GM23338 (cell line): ENCODE results near the gene SZT2. TPM values are rescaled to one million over a fixed set of nuclear protein-coding genes. Genes with fewer than 3 reads are reported as not detected.

Source experiments
- ATAC-seq: fragments of 200-7000 bp; cut with Tn5 transposase; 3 replicates; pipeline ENCODE4 v1.9.1; 2020
- DNase-seq: peaks from one replicate; pipeline ENCODE4 v3.0.0-alpha.2; 2015; ENCODE audit warnings: low spot score
- H2AFZ ChIP-seq: fragments of 200-600 bp; sonication (generic); 2 replicates; pipeline ENCODE4 v1.8.0; 2016; ENCODE audit warnings: antibody characterized with exemption, mild to moderate bottlenecking, moderate library complexity
- H3F3A ChIP-seq: fragments of 200-600 bp; sonication (generic); replicated peaks from 2 replicates; pipeline ENCODE4 v1.8.0; 2017; ENCODE audit warnings: antibody characterized with exemption, mixed run types, low read depth
- H3K27ac ChIP-seq: fragments of 200-600 bp; sonication (generic); 2 replicates; pipeline ENCODE4 v1.6.1; 2016; ENCODE audit warnings: low read depth
- H3K27me3 ChIP-seq: fragments of 200-600 bp; sonication (generic); 2 replicates; pipeline ENCODE4 v1.8.0; 2016; ENCODE audit warnings: mild to moderate bottlenecking, mixed run types, moderate library complexity; ENCODE audit not compliant: insufficient read depth
- H3K36me3 ChIP-seq: fragments of 200-600 bp; sonication (generic); 2 replicates; pipeline ENCODE4 v1.8.0; 2016; ENCODE audit warnings: mild to moderate bottlenecking; ENCODE audit not compliant: insufficient read depth
- H3K4me1 ChIP-seq: fragments of 200-600 bp; sonication (generic); 2 replicates; pipeline ENCODE4 v1.8.0; 2016; ENCODE audit warnings: mild to moderate bottlenecking, moderate library complexity; ENCODE audit not compliant: insufficient read depth
- H3K4me2 ChIP-seq: fragments of 200-600 bp; sonication (generic); 2 replicates; pipeline ENCODE4 v1.7.1; 2017; ENCODE audit warnings: mixed run types
- H3K4me3 ChIP-seq: fragments of 200-600 bp; sonication (generic); 2 replicates; pipeline ENCODE4 v1.6.1; 2016; ENCODE audit warnings: mixed run types
- H3K79me2 ChIP-seq: fragments of 200-600 bp; sonication (generic); replicated peaks from 2 replicates; pipeline ENCODE4 v1.8.0; 2017; ENCODE audit warnings: mild to moderate bottlenecking; ENCODE audit not compliant: insufficient read depth
- H3K9me2 ChIP-seq: fragments of 200-600 bp; sonication (generic); 2 replicates; pipeline ENCODE4 v1.8.0; 2017; ENCODE audit not compliant: insufficient read depth
- H4K20me1 ChIP-seq: fragments of 200-600 bp; sonication (generic); replicated peaks from 2 replicates; pipeline ENCODE4 v1.8.0; 2017; ENCODE audit warnings: mild to moderate bottlenecking; ENCODE audit not compliant: insufficient read depth
- H3K27ac Mint-ChIP-seq: 2 replicates; pipeline ENCODE4 v1.8.0; 2020; ENCODE audit warnings: inconsistent platforms, mild to moderate bottlenecking, moderate library complexity, mixed read lengths
- H3K27me3 Mint-ChIP-seq: 3 replicates; pipeline ENCODE4 v1.8.0; 2022; ENCODE audit warnings: low read depth, mild to moderate bottlenecking, moderate library complexity, mixed read lengths, inconsistent platforms; ENCODE audit not compliant: insufficient read depth, poor library complexity
- H3K36me3 Mint-ChIP-seq: 3 replicates; pipeline ENCODE4 v1.8.0; 2021; ENCODE audit warnings: low read depth, mild to moderate bottlenecking, inconsistent platforms, moderate library complexity, mixed read lengths
- H3K4me1 Mint-ChIP-seq: 3 replicates; pipeline ENCODE4 v1.8.0; 2020; ENCODE audit warnings: mild to moderate bottlenecking, inconsistent platforms, mixed read lengths
- H3K4me3 Mint-ChIP-seq: 3 replicates; pipeline ENCODE4 v1.8.0; 2021; ENCODE audit warnings: moderate library complexity, mild to moderate bottlenecking, inconsistent platforms, mixed read lengths
- H3K9me3 Mint-ChIP-seq: 3 replicates; pipeline ENCODE4 v1.8.0; 2020; ENCODE audit warnings: moderate library complexity, mild to moderate bottlenecking, inconsistent platforms, mixed read lengths
- CREB1 ChIP-seq: fragments of 250-450 bp; sonication (Bioruptor Pico); IDR thresholded peaks from 2 replicates; pipeline ENCODE4 v1.5.0; 2020; ENCODE audit warnings: low read depth, mild to moderate bottlenecking, moderate library complexity
- ETS1 ChIP-seq: IDR thresholded peaks from 2 replicates; pipeline ENCODE4 v1.6.1; 2016; ENCODE audit warnings: antibody characterized with exemption
- EZH2phosphoT487 ChIP-seq: fragments of 200-600 bp; sonication (generic); IDR thresholded peaks from one replicate; pipeline ENCODE4 v1.8.1; 2018; ENCODE audit warnings: antibody characterized with exemption; ENCODE audit not compliant: unreplicated experiment
- JUNB ChIP-seq: IDR thresholded peaks from one replicate; pipeline ENCODE4 v1.6.1; 2016; ENCODE audit warnings: antibody characterized with exemption; ENCODE audit not compliant: unreplicated experiment
- STAT1 ChIP-seq: IDR thresholded peaks from one replicate; pipeline ENCODE4 v1.6.1; 2016; ENCODE audit warnings: antibody characterized with exemption; ENCODE audit not compliant: unreplicated experiment
- ZNF114 ChIP-seq: fragments of 250-450 bp; sonication (Bioruptor Pico); IDR thresholded peaks from 2 replicates; pipeline ENCODE4 v1.5.0; 2020; ENCODE audit warnings: mild to moderate bottlenecking, moderate library complexity
- ZNF331 ChIP-seq: fragments of 250-450 bp; sonication (Bioruptor Pico); IDR thresholded peaks from 2 replicates; pipeline ENCODE4 v1.5.0; 2020; ENCODE audit warnings: low read depth, mild to moderate bottlenecking, moderate library complexity
- polyA plus RNA-seq: library from polyadenylated mRNA; unstranded; fragments of >200 nt; fragmentation: Nextera tagmentation; extraction: Ambion mirVana; gene quantifications from 2 replicates; pipeline ENCODE4 v1.2.1, GENCODE V29; 2016
- total RNA-seq: library from RNA; depleted of rRNA; stranded (reverse); fragments of >200 nt; shearing (Covaris generic); gene quantifications from 2 replicates; pipeline ENCODE4 v1.2.3, GENCODE V29; 2014
- TF ChIP-seq, protein P1 (sequence below), 2 experiments: fragments of 200-600 bp in 1 of 2; sonication (generic) in 1 of 2; conservative IDR thresholded peaks; 2 replicates each; pipeline versions ENCODE4 v1.5.1 to v1.6.1; 2016 to 2017; ENCODE audit warnings: antibody characterized with exemption in 2 of 2, low read depth in 2 of 2, mild to moderate bottlenecking in 2 of 2, moderate library complexity in 1 of 2
- TF ChIP-seq, protein P2 (sequence below): fragments of 250-450 bp; sonication (Bioruptor Pico); IDR thresholded peaks from 2 replicates; pipeline ENCODE4 v1.5.0; 2020; ENCODE audit warnings: mild to moderate bottlenecking, moderate library complexity
- TF ChIP-seq, protein P3 (sequence below): IDR thresholded peaks from one replicate; pipeline ENCODE4 v1.6.1; 2018; ENCODE audit warnings: antibody characterized with exemption; ENCODE audit not compliant: unreplicated experiment

SZT2 gene
- total and polyA plus RNA-seq, 2 experiments from 2014 or later: 4.1 to 16.1 TPM

- TF ChIP-seq ZNF331 (CRISPR knock-in tag) (no peak), ZNF114 (no peak), ETS1 (no peak)
Observed at GRCh38 chr1:43405219-43405875, 15.6 kb downstream of the SZT2 start (continued).

GRCh38 chr1:43405876-43406234 is 16.2 kb downstream of the SZT2 start:
- no peaks in the 10 kb centered on the region for H3F3A ChIP-seq
- no peak overlapping the region for H3K4me2 ChIP-seq
- H3K27ac ChIP-seq: no peak overlapping the region
- DNase-seq (no peak), ATAC-seq (no peak)
- H3K27me3 ChIP-seq: no peaks in the 10 kb centered on the region
- H3K4me3 ChIP-seq: no peak overlapping the region
- no peaks in the 10 kb centered on the region; the same call in 1 of the 2 replicates for H4K20me1 ChIP-seq
- H3K79me2 ChIP-seq: no peaks in the 10 kb centered on the region
- H3K36me3 ChIP-seq: no peaks in the 10 kb centered on the region
- H3K9me2 ChIP-seq: no peaks in the 10 kb centered on the region
- H3K36me3 Mint-ChIP-seq: peaks cover 13% of the 10 kb centered on the region
- H3K9me3 Mint-ChIP-seq: no peaks in the 10 kb centered on the region
- H3K27me3 Mint-ChIP-seq: no peaks in the 10 kb centered on the region
- H3K27ac Mint-ChIP-seq: no peak overlapping the region
- H3K4me1 Mint-ChIP-seq: no peaks in the 10 kb centered on the region
- H3K4me3 Mint-ChIP-seq: no peak overlapping the region
- no peaks in the 10 kb centered on the region for H3K4me1 ChIP-seq
- H2AFZ ChIP-seq: no peak overlapping the region
- TF ChIP-seq, protein P1, sequence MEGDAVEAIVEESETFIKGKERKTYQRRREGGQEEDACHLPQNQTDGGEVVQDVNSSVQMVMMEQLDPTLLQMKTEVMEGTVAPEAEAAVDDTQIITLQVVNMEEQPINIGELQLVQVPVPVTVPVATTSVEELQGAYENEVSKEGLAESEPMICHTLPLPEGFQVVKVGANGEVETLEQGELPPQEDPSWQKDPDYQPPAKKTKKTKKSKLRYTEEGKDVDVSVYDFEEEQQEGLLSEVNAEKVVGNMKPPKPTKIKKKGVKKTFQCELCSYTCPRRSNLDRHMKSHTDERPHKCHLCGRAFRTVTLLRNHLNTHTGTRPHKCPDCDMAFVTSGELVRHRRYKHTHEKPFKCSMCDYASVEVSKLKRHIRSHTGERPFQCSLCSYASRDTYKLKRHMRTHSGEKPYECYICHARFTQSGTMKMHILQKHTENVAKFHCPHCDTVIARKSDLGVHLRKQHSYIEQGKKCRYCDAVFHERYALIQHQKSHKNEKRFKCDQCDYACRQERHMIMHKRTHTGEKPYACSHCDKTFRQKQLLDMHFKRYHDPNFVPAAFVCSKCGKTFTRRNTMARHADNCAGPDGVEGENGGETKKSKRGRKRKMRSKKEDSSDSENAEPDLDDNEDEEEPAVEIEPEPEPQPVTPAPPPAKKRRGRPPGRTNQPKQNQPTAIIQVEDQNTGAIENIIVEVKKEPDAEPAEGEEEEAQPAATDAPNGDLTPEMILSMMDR (conservative IDR thresholded peaks at IDR 0.05; ENCODE audit: low read depth in 2 of 2): no peak
- TF ChIP-seq, protein P2, sequence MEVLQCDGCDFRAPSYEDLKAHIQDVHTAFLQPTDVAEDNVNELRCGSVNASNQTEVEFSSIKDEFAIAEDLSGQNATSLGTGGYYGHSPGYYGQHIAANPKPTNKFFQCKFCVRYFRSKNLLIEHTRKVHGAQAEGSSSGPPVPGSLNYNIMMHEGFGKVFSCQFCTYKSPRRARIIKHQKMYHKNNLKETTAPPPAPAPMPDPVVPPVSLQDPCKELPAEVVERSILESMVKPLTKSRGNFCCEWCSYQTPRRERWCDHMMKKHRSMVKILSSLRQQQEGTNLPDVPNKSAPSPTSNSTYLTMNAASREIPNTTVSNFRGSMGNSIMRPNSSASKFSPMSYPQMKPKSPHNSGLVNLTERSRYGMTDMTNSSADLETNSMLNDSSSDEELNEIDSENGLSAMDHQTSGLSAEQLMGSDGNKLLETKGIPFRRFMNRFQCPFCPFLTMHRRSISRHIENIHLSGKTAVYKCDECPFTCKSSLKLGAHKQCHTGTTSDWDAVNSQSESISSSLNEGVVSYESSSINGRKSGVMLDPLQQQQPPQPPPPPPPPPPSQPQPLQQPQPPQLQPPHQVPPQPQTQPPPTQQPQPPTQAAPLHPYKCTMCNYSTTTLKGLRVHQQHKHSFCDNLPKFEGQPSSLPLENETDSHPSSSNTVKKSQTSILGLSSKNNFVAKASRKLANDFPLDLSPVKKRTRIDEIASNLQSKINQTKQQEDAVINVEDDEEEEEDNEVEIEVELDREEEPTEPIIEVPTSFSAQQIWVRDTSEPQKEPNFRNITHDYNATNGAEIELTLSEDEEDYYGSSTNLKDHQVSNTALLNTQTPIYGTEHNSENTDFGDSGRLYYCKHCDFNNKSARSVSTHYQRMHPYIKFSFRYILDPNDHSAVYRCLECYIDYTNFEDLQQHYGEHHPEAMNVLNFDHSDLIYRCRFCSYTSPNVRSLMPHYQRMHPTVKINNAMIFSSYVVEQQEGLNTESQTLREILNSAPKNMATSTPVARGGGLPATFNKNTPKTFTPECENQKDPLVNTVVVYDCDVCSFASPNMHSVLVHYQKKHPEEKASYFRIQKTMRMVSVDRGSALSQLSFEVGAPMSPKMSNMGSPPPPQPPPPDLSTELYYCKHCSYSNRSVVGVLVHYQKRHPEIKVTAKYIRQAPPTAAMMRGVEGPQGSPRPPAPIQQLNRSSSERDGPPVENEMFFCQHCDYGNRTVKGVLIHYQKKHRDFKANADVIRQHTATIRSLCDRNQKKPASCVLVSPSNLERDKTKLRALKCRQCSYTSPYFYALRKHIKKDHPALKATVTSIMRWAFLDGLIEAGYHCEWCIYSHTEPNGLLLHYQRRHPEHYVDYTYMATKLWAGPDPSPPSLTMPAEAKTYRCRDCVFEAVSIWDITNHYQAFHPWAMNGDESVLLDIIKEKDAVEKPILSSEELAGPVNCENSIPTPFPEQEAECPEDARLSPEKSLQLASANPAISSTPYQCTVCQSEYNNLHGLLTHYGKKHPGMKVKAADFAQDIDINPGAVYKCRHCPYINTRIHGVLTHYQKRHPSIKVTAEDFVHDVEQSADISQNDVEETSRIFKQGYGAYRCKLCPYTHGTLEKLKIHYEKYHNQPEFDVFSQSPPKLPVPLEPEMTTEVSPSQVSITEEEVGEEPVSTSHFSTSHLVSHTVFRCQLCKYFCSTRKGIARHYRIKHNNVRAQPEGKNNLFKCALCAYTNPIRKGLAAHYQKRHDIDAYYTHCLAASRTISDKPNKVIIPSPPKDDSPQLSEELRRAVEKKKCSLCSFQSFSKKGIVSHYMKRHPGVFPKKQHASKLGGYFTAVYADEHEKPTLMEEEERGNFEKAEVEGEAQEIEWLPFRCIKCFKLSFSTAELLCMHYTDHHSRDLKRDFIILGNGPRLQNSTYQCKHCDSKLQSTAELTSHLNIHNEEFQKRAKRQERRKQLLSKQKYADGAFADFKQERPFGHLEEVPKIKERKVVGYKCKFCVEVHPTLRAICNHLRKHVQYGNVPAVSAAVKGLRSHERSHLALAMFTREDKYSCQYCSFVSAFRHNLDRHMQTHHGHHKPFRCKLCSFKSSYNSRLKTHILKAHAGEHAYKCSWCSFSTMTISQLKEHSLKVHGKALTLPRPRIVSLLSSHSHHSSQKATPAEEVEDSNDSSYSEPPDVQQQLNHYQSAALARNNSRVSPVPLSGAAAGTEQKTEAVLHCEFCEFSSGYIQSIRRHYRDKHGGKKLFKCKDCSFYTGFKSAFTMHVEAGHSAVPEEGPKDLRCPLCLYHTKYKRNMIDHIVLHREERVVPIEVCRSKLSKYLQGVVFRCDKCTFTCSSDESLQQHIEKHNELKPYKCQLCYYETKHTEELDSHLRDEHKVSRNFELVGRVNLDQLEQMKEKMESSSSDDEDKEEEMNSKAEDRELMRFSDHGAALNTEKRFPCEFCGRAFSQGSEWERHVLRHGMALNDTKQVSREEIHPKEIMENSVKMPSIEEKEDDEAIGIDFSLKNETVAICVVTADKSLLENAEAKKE (CRISPR knock-in tag): no peak
- TF ChIP-seq, protein P3, sequence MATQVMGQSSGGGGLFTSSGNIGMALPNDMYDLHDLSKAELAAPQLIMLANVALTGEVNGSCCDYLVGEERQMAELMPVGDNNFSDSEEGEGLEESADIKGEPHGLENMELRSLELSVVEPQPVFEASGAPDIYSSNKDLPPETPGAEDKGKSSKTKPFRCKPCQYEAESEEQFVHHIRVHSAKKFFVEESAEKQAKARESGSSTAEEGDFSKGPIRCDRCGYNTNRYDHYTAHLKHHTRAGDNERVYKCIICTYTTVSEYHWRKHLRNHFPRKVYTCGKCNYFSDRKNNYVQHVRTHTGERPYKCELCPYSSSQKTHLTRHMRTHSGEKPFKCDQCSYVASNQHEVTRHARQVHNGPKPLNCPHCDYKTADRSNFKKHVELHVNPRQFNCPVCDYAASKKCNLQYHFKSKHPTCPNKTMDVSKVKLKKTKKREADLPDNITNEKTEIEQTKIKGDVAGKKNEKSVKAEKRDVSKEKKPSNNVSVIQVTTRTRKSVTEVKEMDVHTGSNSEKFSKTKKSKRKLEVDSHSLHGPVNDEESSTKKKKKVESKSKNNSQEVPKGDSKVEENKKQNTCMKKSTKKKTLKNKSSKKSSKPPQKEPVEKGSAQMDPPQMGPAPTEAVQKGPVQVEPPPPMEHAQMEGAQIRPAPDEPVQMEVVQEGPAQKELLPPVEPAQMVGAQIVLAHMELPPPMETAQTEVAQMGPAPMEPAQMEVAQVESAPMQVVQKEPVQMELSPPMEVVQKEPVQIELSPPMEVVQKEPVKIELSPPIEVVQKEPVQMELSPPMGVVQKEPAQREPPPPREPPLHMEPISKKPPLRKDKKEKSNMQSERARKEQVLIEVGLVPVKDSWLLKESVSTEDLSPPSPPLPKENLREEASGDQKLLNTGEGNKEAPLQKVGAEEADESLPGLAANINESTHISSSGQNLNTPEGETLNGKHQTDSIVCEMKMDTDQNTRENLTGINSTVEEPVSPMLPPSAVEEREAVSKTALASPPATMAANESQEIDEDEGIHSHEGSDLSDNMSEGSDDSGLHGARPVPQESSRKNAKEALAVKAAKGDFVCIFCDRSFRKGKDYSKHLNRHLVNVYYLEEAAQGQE: no peak
- TF ChIP-seq ETS1 (no peak), CREB1 (CRISPR knock-in tag) (no peak), ZNF114 (no peak), JUNB (no peak), ZNF331 (CRISPR knock-in tag) (no peak), STAT1 (no peak), EZH2phosphoT487 (no peak)
